ENCODE data around the gene DMKN. TPM values are rescaled to one million over a fixed set of nuclear protein-coding genes. Genes with fewer than 3 reads are reported as not detected.

The DMKN gene
- total and polyA plus RNA-seq, 9 of the 15 experiments (the other 6 are each of a cell fraction or from before 2014, with no cell fraction given) = 0.36 to 0.53 TPM; not detected in 7

DNA sequence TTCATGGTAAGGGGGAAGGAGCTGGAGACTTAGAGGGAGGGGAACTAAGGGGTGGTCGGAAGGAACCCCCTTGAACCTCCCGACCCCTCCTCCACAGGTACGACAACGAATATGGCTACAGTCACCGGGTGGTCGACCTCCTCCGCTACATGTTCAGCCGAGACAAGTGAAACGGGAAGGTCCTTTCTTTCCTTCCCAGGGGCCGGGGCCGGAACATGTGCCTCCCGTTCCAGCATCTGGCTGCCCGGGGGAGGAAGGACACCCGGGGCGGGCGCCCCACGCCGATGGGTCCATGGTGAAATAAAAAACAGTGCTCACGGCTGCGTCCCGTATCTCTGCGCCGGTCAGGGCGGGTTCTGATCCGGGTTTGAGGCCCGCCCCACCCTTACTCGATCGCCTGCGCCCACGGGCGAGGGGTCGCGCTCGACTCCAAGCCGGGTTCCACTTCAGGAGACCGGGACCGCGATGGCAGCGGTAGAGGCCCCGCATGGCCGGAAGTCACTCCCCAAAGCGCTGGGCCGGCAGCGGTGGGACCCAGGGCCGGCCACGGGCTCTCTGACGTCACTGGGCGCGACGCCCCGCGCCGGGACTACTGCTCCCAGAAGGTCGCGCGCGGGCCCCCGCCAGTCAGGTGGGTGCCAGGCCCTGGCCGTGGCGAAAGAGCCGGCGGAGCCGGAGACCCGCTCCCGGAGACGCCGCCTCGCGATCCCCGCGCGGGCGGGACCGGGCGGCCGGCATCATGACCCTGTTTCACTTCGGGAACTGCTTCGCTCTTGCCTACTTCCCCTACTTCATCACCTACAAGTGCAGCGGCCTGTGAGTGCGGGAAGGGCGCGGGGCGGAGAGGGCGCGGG lies 31.8 kb upstream of the DMKN start, which contains the start of gene TMEM147 (continued):
- TF ChIP-seq MAZ (CRISPR knock-in tag; conservative IDR thresholded peaks at IDR 0.05 in 1 of 2, IDR thresholded peaks at IDR 0.05 in 1 of 2) = peak; percentile 73 to 95
- 0 out of 2 replicates have a peak, but pooled peaks have one; percentile 10 for TF ChIP-seq ZBTB7A (IDR thresholded peaks at IDR 0.05; ENCODE audit: borderline replicate concordance, control insufficient read depth, low read depth, low read length)
- TF ChIP-seq CHD1 (IDR thresholded peaks at IDR 0.05; ENCODE audit: low read length) = no peak
- peak; percentile 90 for TF ChIP-seq ZNF143 (CRISPR knock-in tag; IDR thresholded peaks at IDR 0.05)
- TF ChIP-seq, protein P1, sequence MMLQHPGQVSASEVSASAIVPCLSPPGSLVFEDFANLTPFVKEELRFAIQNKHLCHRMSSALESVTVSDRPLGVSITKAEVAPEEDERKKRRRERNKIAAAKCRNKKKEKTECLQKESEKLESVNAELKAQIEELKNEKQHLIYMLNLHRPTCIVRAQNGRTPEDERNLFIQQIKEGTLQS (IDR thresholded peaks at IDR 0.05) = peak; percentile 64
- TF ChIP-seq, protein P1 (CRISPR knock-in tag; conservative IDR thresholded peaks at IDR 0.05) = 0 out of 2 replicates have a peak, but pooled peaks have one; percentile 36
- no peak for TF ChIP-seq MAFF (IDR thresholded peaks at IDR 0.05; ENCODE audit: low read length)
- no peak for TF ChIP-seq MTA2 (IDR thresholded peaks at IDR 0.05; ENCODE audit: low read depth)
- TF ChIP-seq SAP30 (IDR thresholded peaks at IDR 0.05; ENCODE audit: borderline replicate concordance, insufficient read depth, low read depth, low read length, poor library complexity, severe bottlenecking) = peak; percentile 86
- 0 out of 2 replicates have a peak, but pooled peaks have one; percentile 10 for TF ChIP-seq HLTF (IDR thresholded peaks at IDR 0.05)
- TF ChIP-seq ADNP (tag; IDR thresholded peaks at IDR 0.05) = no peak
- 0 out of 2 replicates have a peak, but pooled peaks have one; percentile 4 for TF ChIP-seq SP1 (CRISPR knock-in tag; IDR thresholded peaks at IDR 0.05)
- TF ChIP-seq MCM2 (IDR thresholded peaks at IDR 0.05; ENCODE audit: low read depth) = no peak
- no peak for TF ChIP-seq EZH2 (IDR thresholded peaks at IDR 0.05; ENCODE audit: borderline replicate concordance, low read depth, low read length)
- TF ChIP-seq, protein P2, sequence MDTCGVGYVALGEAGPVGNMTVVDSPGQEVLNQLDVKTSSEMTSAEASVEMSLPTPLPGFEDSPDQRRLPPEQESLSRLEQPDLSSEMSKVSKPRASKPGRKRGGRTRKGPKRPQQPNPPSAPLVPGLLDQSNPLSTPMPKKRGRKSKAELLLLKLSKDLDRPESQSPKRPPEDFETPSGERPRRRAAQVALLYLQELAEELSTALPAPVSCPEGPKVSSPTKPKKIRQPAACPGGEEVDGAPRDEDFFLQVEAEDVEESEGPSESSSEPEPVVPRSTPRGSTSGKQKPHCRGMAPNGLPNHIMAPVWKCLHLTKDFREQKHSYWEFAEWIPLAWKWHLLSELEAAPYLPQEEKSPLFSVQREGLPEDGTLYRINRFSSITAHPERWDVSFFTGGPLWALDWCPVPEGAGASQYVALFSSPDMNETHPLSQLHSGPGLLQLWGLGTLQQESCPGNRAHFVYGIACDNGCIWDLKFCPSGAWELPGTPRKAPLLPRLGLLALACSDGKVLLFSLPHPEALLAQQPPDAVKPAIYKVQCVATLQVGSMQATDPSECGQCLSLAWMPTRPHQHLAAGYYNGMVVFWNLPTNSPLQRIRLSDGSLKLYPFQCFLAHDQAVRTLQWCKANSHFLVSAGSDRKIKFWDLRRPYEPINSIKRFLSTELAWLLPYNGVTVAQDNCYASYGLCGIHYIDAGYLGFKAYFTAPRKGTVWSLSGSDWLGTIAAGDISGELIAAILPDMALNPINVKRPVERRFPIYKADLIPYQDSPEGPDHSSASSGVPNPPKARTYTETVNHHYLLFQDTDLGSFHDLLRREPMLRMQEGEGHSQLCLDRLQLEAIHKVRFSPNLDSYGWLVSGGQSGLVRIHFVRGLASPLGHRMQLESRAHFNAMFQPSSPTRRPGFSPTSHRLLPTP (IDR thresholded peaks at IDR 0.05; ENCODE audit: borderline replicate concordance, extremely low read depth, insufficient read length) = no peak
- TF ChIP-seq PHB (CRISPR knock-in tag; IDR thresholded peaks at IDR 0.05) = no peak
- TF ChIP-seq U2AF1 (optimal IDR thresholded peaks at IDR 0.05; ENCODE audit: low read depth, low read length) = no peak
- TF ChIP-seq CSDE1 (IDR thresholded peaks at IDR 0.05) = peak in 1 of 2 experiments; percentile 67; a peak in 1 of 4 replicates
- peak; percentile 82 for TF ChIP-seq SIN3B (IDR thresholded peaks at IDR 0.05; ENCODE audit: low read depth)
